ENCODE measurements around the gene FBXW11. TPM values are rescaled to one million over a fixed set of nuclear protein-coding genes. Genes with fewer than 3 reads are reported as not detected.

Gene FBXW11
- total and polyA plus RNA-seq, 11 donors: 7.8 to 110 (median 83.0) TPM

DNA sequence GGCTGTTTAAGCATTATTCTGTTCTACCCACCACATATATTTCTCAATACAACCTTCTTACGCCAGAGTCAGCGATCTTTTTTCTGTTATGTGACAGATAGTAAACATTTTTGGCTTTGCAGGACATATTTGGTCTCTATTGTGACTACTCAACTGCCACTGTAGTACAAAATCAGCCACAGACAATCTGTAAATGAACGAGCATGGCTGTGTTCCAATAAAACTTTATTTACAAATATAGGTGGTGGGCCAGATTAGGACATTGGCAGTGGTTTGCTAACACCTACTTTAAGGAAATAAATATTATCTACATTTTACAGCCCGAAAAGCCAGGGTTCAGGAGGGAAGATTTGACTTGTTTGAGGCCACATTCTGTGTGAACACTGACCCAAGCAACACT is 40.2 kb upstream of the FBXW11 start:
- H3K9me3 ChIP-seq: no peaks in the 10 kb centered on the region
- H3K27me3 ChIP-seq: no peaks in the 10 kb centered on the region
- WGBS, 4 donors: 95 to 97% (median 96%) methylated on average over 4 of the region's 4 CpGs
- DNase-seq: no peak
- H3K4me3 ChIP-seq: no peak overlapping the region
- no peak overlapping the region for H3K27ac ChIP-seq
- TF ChIP-seq, protein P1, sequence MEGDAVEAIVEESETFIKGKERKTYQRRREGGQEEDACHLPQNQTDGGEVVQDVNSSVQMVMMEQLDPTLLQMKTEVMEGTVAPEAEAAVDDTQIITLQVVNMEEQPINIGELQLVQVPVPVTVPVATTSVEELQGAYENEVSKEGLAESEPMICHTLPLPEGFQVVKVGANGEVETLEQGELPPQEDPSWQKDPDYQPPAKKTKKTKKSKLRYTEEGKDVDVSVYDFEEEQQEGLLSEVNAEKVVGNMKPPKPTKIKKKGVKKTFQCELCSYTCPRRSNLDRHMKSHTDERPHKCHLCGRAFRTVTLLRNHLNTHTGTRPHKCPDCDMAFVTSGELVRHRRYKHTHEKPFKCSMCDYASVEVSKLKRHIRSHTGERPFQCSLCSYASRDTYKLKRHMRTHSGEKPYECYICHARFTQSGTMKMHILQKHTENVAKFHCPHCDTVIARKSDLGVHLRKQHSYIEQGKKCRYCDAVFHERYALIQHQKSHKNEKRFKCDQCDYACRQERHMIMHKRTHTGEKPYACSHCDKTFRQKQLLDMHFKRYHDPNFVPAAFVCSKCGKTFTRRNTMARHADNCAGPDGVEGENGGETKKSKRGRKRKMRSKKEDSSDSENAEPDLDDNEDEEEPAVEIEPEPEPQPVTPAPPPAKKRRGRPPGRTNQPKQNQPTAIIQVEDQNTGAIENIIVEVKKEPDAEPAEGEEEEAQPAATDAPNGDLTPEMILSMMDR (IDR thresholded peaks at IDR 0.05): no peak
- TF ChIP-seq POLR2A (IDR thresholded peaks at IDR 0.05): no peak
- intact Hi-C loops (cut with DNase I): loop anchor here in 5 of 10 donors (5.0 to 10.0 kb wide), 3 partner anchors 39 to 632 kb away; partner anchors contain the start of genes FGF18 (in 3 of the 5) and FBXW11 (in 1 of the 5)
- H3K4me1 ChIP-seq: peaks cover 0 to 26% (median 6%) of the 10 kb centered on the region in 12 donors
- H3K36me3 ChIP-seq: peaks cover 0 to 80% (median 26%) of the 10 kb centered on the region in 9 donors
- ATAC-seq: no peak

DNA sequence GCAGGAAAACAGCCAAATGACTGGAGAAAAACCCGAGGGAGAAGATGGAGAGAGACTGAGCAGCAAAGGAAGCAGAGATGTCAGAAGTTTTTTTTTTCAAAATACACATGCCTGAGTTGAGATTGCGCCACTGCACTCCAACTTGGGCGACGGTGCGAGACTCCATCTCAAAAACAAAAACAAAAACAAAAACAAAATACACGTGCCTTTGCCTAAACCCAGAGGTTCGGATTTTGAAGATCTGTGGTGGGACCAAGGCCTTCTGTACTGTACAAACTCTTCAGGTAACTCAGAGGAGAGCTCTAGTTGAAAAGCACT is 38.8 kb upstream of the FBXW11 start:
- Histone ChIP-seq H3K27ac (no peak overlapping the region), H3K4me1 (peaks cover 0 to 17% (median 4%) of the 10 kb centered on the region in 12 donors), H3K4me3 (no peak overlapping the region), H3K36me3 (peaks cover 0 to 67% (median 19%) of the 10 kb centered on the region in 9 donors), H3K9me3 (no peaks in the 10 kb centered on the region), H3K27me3 (no peaks in the 10 kb centered on the region)
- ATAC-seq: no peak
- 78 to 87% (median 83%) methylated on average over 7 of the region's 7 CpGs for WGBS, 4 donors
- intact Hi-C loops (cut with DNase I): loop anchor here in 5 of 10 donors (5.0 to 10.0 kb wide), 3 partner anchors 38 to 630 kb away; partner anchors contain the start of genes FGF18 (in 3 of the 5) and FBXW11 (in 1 of the 5)
- no peak for TF ChIP-seq POLR2A (IDR thresholded peaks at IDR 0.05)
- TF ChIP-seq, protein P1 (IDR thresholded peaks at IDR 0.05): no peak
- DNase-seq: no peak

DNA sequence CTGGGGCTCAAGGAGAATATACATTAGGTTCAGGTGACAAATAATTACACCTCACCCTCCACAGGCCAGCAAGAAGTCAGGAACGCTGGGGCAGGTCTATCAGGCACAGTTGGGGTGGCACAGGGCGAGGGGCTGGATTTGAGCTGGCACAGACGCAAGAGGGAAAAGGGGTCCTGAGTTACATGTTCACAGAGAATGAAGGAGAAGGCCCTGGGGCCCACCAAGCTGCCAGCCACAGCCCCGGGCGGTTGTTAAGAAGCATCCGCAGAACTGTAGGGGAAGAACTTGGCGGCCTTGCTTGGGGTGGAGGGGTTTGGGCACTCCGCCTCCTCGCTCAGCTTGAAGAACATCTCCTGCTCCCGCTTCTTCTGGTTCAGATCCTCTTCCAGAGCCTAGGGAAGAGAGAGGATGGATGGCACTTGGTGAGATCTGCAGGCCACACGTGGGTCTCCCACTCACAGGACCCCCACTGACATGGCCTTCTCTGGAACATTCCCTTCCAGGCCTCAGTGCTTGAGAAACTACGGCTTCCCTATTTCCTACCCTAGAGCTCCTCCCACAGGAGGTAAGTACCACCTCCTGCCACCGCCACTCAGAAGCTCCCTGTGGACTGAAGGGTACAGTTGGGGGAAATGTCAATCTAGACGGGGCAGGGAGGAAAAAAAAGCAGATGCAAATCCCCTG is 38.3 kb upstream of the FBXW11 start:
- TF ChIP-seq, protein P1 (IDR thresholded peaks at IDR 0.05): no peak
- no peak for TF ChIP-seq POLR2A (IDR thresholded peaks at IDR 0.05)
- peaks cover 0 to 16% (median 5%) of the 10 kb centered on the region in 12 donors for H3K4me1 ChIP-seq
- intact Hi-C loops (cut with DNase I): loop anchor here in 6 of 10 donors (5.0 to 10.0 kb wide), 4 partner anchors 37 to 630 kb away; partner anchors contain the start of genes FGF18 (in 3 of the 6) and FBXW11 (in 1 of the 6)
- WGBS, 4 donors: 85 to 93% (median 90%) methylated on average over 14 of the region's 14 CpGs
- peaks cover 0 to 62% (median 16%) of the 10 kb centered on the region in 9 donors for H3K36me3 ChIP-seq
- H3K27ac ChIP-seq: no peak overlapping the region
- H3K27me3 ChIP-seq: no peaks in the 10 kb centered on the region
- DNase-seq (no peak), ATAC-seq (no peak)
- H3K4me3 ChIP-seq: no peak overlapping the region
- no peaks in the 10 kb centered on the region for H3K9me3 ChIP-seq

DNA sequence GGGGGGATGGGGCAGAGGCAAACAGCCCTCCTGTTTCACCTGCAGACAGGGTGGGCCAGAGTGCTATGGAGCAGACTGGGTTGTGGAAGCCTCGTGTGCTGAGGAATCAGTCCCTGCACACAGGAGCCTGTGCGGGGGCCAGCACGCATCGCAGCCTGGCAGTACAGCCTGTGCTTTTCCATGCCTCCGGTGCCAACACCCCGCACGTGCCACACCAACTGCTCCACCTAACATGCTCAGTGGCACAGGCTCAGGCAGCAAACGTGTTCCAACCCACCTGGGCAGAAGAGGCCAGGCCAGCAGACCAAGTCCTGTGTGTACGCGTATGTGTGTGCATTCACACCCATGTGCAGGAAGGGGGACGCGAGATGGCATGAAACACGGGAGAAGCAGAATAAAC is 37.4 kb upstream of the FBXW11 start:
- H3K4me3 ChIP-seq: no peak overlapping the region
- 82 to 95% (median 90%) methylated on average over 12 to 13 of the region's 13 CpGs for WGBS, 4 donors
- TF ChIP-seq POLR2A (IDR thresholded peaks at IDR 0.05): no peak
- TF ChIP-seq, protein P1 (IDR thresholded peaks at IDR 0.05): no peak
- H3K4me1 ChIP-seq: peaks cover 0 to 14% (median 3%) of the 10 kb centered on the region in 12 donors
- H3K27me3 ChIP-seq: no peaks in the 10 kb centered on the region
- H3K36me3 ChIP-seq: peaks cover 0 to 53% (median 10%) of the 10 kb centered on the region in 9 donors
- ATAC-seq (peak in 3 of 4 donors; percentile 5 to 28 (median 8)), DNase-seq (no peak)
- intact Hi-C loops (cut with DNase I): loop anchor here in 6 of 10 donors (5.0 to 10.0 kb wide), 3 partner anchors 132 to 629 kb away; partner anchors contain the start of gene FGF18 (in 3 of the 6)
- H3K9me3 ChIP-seq: no peaks in the 10 kb centered on the region
- H3K27ac ChIP-seq: no peak overlapping the region

All from heart left ventricle (tissue), 16 donors.